ENCODE measurements around the gene AP1G2.

AP1G2 gene

GRCh38 chr14:23565626-23566025, 2.0 kb downstream of the AP1G2 start:
- no peak overlapping the region for H3K4me3 ChIP-seq (replicated peaks in 1 of 2; ENCODE audit: low read depth in 2 of 2, low read length in 2 of 2)
- TF ChIP-seq CTCF (IDR thresholded peaks at IDR 0.05; ENCODE audit: low read depth, low read length), result no peak
- no peak for DNase-seq (ENCODE audit: low read depth in 2 of 2)

GRCh38 chr14:23564876-23565275, 2.7 kb downstream of the AP1G2 start:
- TF ChIP-seq CTCF (IDR thresholded peaks at IDR 0.05; ENCODE audit: low read depth, low read length), result no peak
- H3K4me3 ChIP-seq (replicated peaks in 1 of 2; ENCODE audit: low read depth in 2 of 2, low read length in 2 of 2), result no peak overlapping the region
- DNase-seq (ENCODE audit: low read depth in 2 of 2), result no peak

- TF ChIP-seq CTCF (IDR thresholded peaks at IDR 0.05; ENCODE audit: low read depth, low read length), result no peak
- DNase-seq (ENCODE audit: low read depth in 2 of 2), result no peak
- H3K4me3 ChIP-seq (replicated peaks in 1 of 2; ENCODE audit: low read depth in 2 of 2, low read length in 2 of 2), result no peak overlapping the region
These were observed 3.3 kb downstream of the AP1G2 start for GRCh38 chr14:23564181-23564812.

GRCh38 chr14:23563473-23564180, 4.0 kb downstream of the AP1G2 start:
- no peak for TF ChIP-seq CTCF (IDR thresholded peaks at IDR 0.05; ENCODE audit: low read depth, low read length)
- H3K4me3 ChIP-seq (replicated peaks in 1 of 2; ENCODE audit: low read depth in 2 of 2, low read length in 2 of 2), result no peak overlapping the region
- no peak for DNase-seq (ENCODE audit: low read depth in 2 of 2)

GRCh38 chr14:23562822-23563472, 4.6 kb downstream of the AP1G2 start:
- peak; percentile 92 for TF ChIP-seq CTCF (IDR thresholded peaks at IDR 0.05; ENCODE audit: low read depth, low read length)
- no peak overlapping the region for H3K4me3 ChIP-seq (replicated peaks in 1 of 2; ENCODE audit: low read depth in 2 of 2, low read length in 2 of 2)
- peak; percentile 61 to 79 for DNase-seq (ENCODE audit: low read depth in 2 of 2)

GRCh38 chr14:23561873-23562821, 5.4 kb downstream of the AP1G2 start:
- H3K4me3 ChIP-seq (replicated peaks in 1 of 2; ENCODE audit: low read depth in 2 of 2, low read length in 2 of 2), result no peak overlapping the region
- no peak for TF ChIP-seq CTCF (IDR thresholded peaks at IDR 0.05; ENCODE audit: low read depth, low read length)
- peak; percentile 52 to 84 for DNase-seq (ENCODE audit: low read depth in 2 of 2)
